ENCODE data around the gene ATF2.

Gene ATF2

GRCh38 chr2:175167792-175168563 is at the start of gene ATF2:
ATF2 (minus strand) TSS chr2:175168203; CDS start chr2:175136443, 31,760 bp downstream.
- DNase-seq (ENCODE audit: low read depth): peak; percentile 100

- DNase-seq (ENCODE audit: low read depth): no peak
These were observed 39.9 kb upstream of the ATF2 start for GRCh38 chr2:175207741-175208438.

GRCh38 chr2:175206866-175207265 is 38.9 kb upstream of the ATF2 start:
- DNase-seq (ENCODE audit: low read depth): no peak

GRCh38 chr2:175205523-175205922 is 37.5 kb upstream of the ATF2 start:
- DNase-seq (ENCODE audit: low read depth): peak; percentile 46

- peak; percentile 57 for DNase-seq (ENCODE audit: low read depth)
These were observed 35.9 kb upstream of the ATF2 start for GRCh38 chr2:175203621-175204496.

GRCh38 chr2:175195012-175195411 is 27.0 kb upstream of the ATF2 start:
- no peak for DNase-seq (ENCODE audit: low read depth)

- no peak for DNase-seq (ENCODE audit: low read depth)
These were observed 20.8 kb upstream of the ATF2 start for GRCh38 chr2:175188761-175189160.

GRCh38 chr2:175187378-175187777 is 19.4 kb upstream of the ATF2 start:
- peak; percentile 44 for DNase-seq (ENCODE audit: low read depth)

- no peak for DNase-seq (ENCODE audit: low read depth)
These were observed 15.7 kb upstream of the ATF2 start for GRCh38 chr2:175183674-175184073.

- no peak for DNase-seq (ENCODE audit: low read depth)
These were observed 13.9 kb upstream of the ATF2 start for GRCh38 chr2:175181877-175182308.

GRCh38 chr2:175181104-175181876 is 13.3 kb upstream of the ATF2 start, which contains the start of gene ATP5MC3:
ATP5MC3 (minus strand) TSS chr2:175181710; CDS start chr2:175181393, 317 bp downstream.
- DNase-seq (ENCODE audit: low read depth): peak; percentile 94

- DNase-seq (ENCODE audit: low read depth): peak; percentile 57
These were observed 12.7 kb upstream of the ATF2 start for GRCh38 chr2:175180701-175181103.

GRCh38 chr2:175176624-175177023 is 8.6 kb upstream of the ATF2 start:
- no peak for DNase-seq (ENCODE audit: low read depth)

GRCh38 chr2:175175896-175176295 is 7.9 kb upstream of the ATF2 start:
- peak; percentile 20 for DNase-seq (ENCODE audit: low read depth)

- no peak for DNase-seq (ENCODE audit: low read depth)
These were observed 7.3 kb upstream of the ATF2 start for GRCh38 chr2:175175320-175175719.

- no peak for DNase-seq (ENCODE audit: low read depth)
These were observed 2.8 kb upstream of the ATF2 start for GRCh38 chr2:175170659-175171304.

- no peak for DNase-seq (ENCODE audit: low read depth)
These were observed 1.2 kb upstream of the ATF2 start for GRCh38 chr2:175169191-175169590.

- DNase-seq (ENCODE audit: low read depth): no peak
These were observed 552 bp upstream of the ATF2 start for GRCh38 chr2:175168564-175168945.

GRCh38 chr2:175167076-175167791 is 769 bp downstream of the ATF2 start:
- peak; percentile 61 for DNase-seq (ENCODE audit: low read depth)

GRCh38 chr2:175166216-175166824 is 1.7 kb downstream of the ATF2 start:
- no peak for DNase-seq (ENCODE audit: low read depth)

All from EH (cell line).